Nephron (organoid): ENCODE data around the gene MID1.
A peak's percentile ranks its signal among the peaks of the same experiment; 100 is the strongest.

ENCODE experiments used
- H3K27ac Mint-ChIP-seq, 3 experiments: 2 replicates each; pipeline ENCODE4 v1.8.0; 2020; ENCODE audit warnings: mixed read lengths in 3 of 3, mild to moderate bottlenecking in 2 of 3, moderate library complexity in 1 of 3
- H3K27me3 Mint-ChIP-seq: 2 replicates; pipeline ENCODE4 v1.8.0; 2021; ENCODE audit warnings: low read depth, mild to moderate bottlenecking, moderate library complexity, mixed read lengths
- H3K36me3 Mint-ChIP-seq: 2 replicates; pipeline ENCODE4 v1.8.0; 2020; ENCODE audit warnings: low read depth, mixed read lengths
- H3K4me1 Mint-ChIP-seq: 2 replicates; pipeline ENCODE4 v1.8.0; 2020; ENCODE audit warnings: mixed read lengths
- H3K4me3 Mint-ChIP-seq, 3 experiments: 2 replicates each; pipeline ENCODE4 v1.8.0; 2020; ENCODE audit warnings: mild to moderate bottlenecking in 3 of 3, mixed read lengths in 3 of 3, moderate library complexity in 2 of 3
- H3K9me3 Mint-ChIP-seq: 2 replicates; pipeline ENCODE4 v1.8.0; 2020; ENCODE audit warnings: mixed read lengths
- CTCF ChIP-seq, 3 experiments: fragments of 200-600 bp; sonication (generic); IDR thresholded peaks; one replicate each; pipeline ENCODE4 v1.5.0; 2021; ENCODE audit warnings: antibody characterized with exemption in 3 of 3; ENCODE audit not compliant: unreplicated experiment in 3 of 3

Gene MID1

GRCh38 chrX:10416424-10416823 is 204.0 kb downstream of the MID1 start:
- TF ChIP-seq CTCF (IDR thresholded peaks at IDR 0.05; ENCODE audit: unreplicated experiment in 3 of 3): no peak
- Mint-ChIP-seq H3K36me3 (no peaks in the 10 kb centered on the region), H3K4me1 (peaks cover 18% of the 10 kb centered on the region), H3K27me3 (no peaks in the 10 kb centered on the region), H3K27ac (peak overlapping the region in 2 of 3 experiments; percentile 8 to 85), H3K9me3 (peaks cover 4% of the 10 kb centered on the region), H3K4me3 (no peak overlapping the region)

DNA sequence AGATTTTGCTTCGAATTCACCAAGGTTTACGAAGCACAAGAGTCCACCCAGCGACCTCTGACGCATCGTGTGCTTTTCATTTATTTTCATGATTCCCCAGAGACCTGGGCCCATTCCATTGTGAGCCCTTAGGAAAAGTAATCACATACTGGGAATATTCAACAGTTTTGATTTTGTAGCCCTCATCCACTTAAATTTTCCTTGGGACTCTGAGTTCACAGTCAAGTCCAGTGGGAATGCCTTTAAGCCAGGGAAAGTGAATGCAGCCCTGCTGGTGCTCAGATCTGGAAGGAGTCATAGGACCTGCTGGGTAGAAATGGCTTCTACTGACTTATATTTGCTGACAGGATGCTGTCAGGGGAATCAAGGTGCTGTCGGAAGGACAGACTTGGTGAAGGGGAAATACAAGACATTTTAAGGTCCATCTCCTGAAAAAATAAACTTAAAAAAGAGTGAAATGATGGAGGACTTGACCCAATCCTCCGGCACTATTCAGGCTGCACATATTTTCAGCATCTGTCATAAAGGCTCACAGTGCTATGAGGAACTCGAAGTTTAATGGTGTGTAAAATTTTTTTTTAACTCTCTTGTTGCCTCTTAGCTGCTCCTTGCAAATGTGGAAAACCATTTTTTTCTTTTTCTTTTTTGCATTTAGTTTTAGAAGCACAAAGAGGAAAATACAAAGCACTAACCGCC is 204.9 kb downstream of the MID1 start:
- peaks cover 18% of the 10 kb centered on the region for H3K4me1 Mint-ChIP-seq
- peak overlapping the region; percentile 49 to 85 (median 73) for H3K27ac Mint-ChIP-seq
- TF ChIP-seq CTCF (IDR thresholded peaks at IDR 0.05; ENCODE audit: unreplicated experiment in 3 of 3): no peak
- H3K27me3 Mint-ChIP-seq: no peaks in the 10 kb centered on the region
- H3K4me3 Mint-ChIP-seq: no peak overlapping the region
- H3K36me3 Mint-ChIP-seq: no peaks in the 10 kb centered on the region
- peaks cover 4% of the 10 kb centered on the region for H3K9me3 Mint-ChIP-seq

- no peaks in the 10 kb centered on the region for H3K27me3 Mint-ChIP-seq
- no peak overlapping the region for H3K4me3 Mint-ChIP-seq
- H3K27ac Mint-ChIP-seq: peak overlapping the region; percentile 73 to 85 (median 80)
- TF ChIP-seq CTCF (IDR thresholded peaks at IDR 0.05; ENCODE audit: unreplicated experiment in 3 of 3): no peak
- H3K4me1 Mint-ChIP-seq: peaks cover 18% of the 10 kb centered on the region
- no peaks in the 10 kb centered on the region for H3K36me3 Mint-ChIP-seq
- peaks cover 4% of the 10 kb centered on the region for H3K9me3 Mint-ChIP-seq
These were observed 205.5 kb downstream of the MID1 start for GRCh38 chrX:10414862-10415261.

- no peak for TF ChIP-seq CTCF (IDR thresholded peaks at IDR 0.05; ENCODE audit: unreplicated experiment in 3 of 3)
- Mint-ChIP-seq H3K4me1 (peaks cover 18% of the 10 kb centered on the region), H3K27ac (peak overlapping the region; percentile 80 to 85 (median 84)), H3K36me3 (no peaks in the 10 kb centered on the region), H3K27me3 (no peaks in the 10 kb centered on the region), H3K9me3 (peaks cover 4% of the 10 kb centered on the region), H3K4me3 (no peak overlapping the region)
These were observed 206.1 kb downstream of the MID1 start for GRCh38 chrX:10414156-10414824.

- no peak overlapping the region for H3K4me3 Mint-ChIP-seq
- H3K4me1 Mint-ChIP-seq: peaks cover 15% of the 10 kb centered on the region
- no peak overlapping the region for H3K27ac Mint-ChIP-seq
- TF ChIP-seq CTCF (IDR thresholded peaks at IDR 0.05; ENCODE audit: unreplicated experiment in 3 of 3): no peak
- H3K27me3 Mint-ChIP-seq: no peaks in the 10 kb centered on the region
- peaks cover 17% of the 10 kb centered on the region for H3K9me3 Mint-ChIP-seq
- H3K36me3 Mint-ChIP-seq: no peaks in the 10 kb centered on the region
These were observed 215.9 kb downstream of the MID1 start for GRCh38 chrX:10404436-10404835.
